OCI-M2 (cell line): ENCODE measurements around the gene OR6B1.
"Not testable (repeated sequence)": the region's sequence is repeated elsewhere in the genome, so short reads cannot be mapped to it uniquely, and the experiment has no call there.

ENCODE experiments used
- DNase-seq: peaks from one replicate; lab custom pipeline; 2025; ENCODE audit not compliant: unreplicated experiment; lab: John Stamatoyannopoulos, UW

The OR6B1 gene

DNA sequence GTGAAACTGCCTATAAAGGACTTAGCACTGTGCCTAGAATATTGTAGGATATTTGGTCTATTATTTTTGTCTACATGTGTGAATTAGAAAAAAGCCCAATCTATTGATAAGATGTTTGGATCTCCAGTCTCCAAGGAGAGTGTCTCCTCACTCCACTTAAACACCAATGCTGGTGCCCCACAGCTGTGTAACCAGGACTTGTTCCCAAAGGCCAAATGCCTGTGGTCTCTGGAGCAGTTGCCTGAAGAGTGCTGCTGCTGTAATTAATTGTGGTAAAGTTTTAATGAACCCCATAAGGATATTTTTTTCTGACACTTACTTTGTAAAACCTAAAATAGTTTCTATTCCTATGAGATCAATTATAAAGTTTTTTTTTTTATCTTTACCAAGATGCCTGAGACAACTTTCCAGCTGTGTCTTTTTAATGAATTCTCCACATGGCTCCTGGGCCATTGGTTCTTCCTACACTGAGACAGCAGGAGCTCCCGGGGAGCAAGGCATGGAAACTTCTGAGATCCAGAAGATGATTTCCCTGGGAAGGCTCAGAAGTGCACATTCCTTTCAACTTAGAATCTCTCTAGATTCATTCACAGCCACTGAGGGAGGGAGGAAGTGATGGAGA is 37.4 kb downstream of the OR6B1 start:
- no peak for DNase-seq

DNA sequence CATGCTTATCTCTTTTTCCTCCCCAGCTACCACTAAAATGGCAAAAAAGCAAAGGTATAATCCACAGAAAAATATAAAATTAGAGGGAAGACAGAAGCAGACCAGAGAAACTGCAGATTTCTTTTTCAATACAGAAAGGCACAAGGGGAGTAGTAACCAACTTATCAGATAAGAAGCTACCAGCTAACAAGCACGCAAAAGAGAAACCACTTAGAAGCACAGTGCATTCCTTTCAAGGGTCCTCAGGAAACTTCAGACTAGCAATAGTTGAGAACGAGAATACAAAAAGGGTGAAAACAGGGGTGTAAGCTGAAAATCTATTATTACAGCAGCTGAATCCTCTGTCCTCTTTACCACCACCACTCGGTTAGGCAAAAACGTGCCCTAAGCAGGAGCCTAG is 38.8 kb downstream of the OR6B1 start:
- no peak for DNase-seq

DNA sequence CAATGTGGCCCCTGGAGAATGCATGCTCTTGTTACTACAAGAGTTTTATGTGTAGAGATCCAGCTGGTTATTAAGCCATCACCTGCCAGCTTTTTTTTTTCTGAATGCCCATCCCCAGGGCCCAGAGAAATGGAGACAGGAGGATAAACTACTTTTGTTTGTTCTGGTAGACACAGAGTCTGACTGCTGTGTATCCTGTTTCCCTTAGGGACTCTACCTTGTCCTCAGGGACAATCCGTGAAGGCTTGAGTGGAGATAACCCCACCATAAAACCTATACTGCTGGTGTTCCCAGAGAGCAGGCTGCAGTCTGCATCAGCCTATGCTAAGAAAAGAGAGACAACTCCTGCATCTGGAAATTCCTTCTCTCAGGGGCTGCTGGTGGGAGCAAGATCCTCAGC is 48.5 kb downstream of the OR6B1 start, which contains the start of gene OR2A5:
TSS of gene OR2A5 (plus strand) at position 301 of the 400 bp plus-strand sequence. CDS start 1,454 bp downstream, outside the sequence.
- no peak for DNase-seq

DNA sequence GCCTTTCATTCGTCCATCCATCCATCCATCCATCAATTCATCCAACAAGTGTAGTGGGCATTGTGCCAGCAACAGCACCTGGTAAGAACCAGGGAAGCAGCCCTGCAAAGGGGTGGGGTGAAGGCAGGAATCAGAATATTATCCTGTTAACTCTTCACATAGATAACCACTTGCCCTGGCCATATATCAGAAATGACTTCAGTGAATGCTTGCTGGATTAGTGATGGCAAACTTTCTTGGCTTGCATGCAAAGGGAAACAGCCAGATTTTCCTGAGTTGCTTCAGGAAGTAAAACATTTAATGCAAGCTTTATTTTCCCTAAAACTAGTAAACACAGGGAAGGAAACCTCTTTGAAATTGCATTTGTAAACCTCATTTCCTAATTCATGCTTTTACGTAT is 49.4 kb downstream of the OR6B1 start:
- DNase-seq, result no peak

DNA sequence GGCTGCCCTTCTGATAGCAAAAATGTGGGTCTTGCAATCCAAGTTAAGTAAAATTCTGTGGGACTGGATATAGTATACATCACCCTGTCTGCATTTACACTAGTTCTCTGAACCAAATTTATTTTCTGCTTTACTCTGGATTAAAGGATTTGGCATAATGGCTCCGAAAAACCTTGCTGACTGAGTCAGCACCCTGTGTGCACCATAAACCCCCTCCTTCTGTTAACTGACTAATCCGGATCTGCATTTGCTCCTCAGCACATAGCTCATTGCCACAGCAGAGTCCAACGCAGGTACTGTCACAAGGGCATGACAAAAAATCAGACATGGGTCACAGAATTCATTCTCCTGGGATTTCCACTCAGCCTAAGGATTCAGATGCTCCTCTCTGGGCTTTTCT is 50.0 kb downstream of the OR6B1 start:
- DNase-seq, result no peak

DNA sequence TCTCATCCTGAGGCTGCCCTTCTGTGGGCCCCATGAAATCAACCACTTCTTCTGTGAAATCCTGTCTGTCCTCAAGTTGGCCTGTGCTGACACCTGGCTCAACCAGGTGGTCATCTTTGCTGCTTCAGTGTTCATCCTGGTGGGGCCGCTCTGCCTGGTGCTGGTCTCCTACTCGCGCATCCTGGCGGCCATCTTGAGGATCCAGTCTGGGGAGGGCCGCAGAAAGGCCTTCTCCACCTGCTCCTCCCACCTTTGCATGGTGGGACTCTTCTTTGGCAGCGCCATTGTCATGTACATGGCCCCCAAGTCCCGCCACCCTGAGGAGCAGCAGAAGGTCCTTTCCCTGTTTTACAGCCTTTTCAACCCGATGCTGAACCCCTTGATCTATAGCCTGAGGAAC is 50.8 kb downstream of the OR6B1 start:
- not testable (repeated sequence) for DNase-seq

DNA sequence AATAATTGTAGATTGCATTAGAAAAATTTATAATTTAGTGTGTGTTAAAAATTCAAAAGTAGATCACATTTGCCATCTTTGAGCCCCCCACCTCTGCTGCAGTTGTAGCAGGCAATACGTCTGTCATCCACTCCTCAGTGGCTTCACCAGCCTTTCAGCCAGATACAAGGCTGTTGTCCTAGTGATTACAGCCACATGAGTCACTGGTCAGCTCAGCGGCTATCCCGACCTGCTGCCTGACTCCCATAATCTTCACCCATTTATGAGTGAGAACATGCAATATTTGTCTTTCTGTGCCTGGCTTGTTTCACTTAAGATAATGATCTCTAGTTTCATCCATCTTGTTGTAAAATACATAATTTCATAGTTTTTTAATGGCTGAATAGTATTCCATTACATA is 57.8 kb downstream of the OR6B1 start:
- DNase-seq, result no peak
